Motor neuron (in vitro differentiated cells): ENCODE data around the gene ENPP6. TPM values are rescaled to one million over a fixed set of nuclear protein-coding genes. Genes with fewer than 3 reads are reported as not detected.
A peak's percentile ranks its signal among the peaks of the same experiment; 100 is the strongest.

Experiments used
- ATAC-seq, 8 experiments: fragments of 200-7000 bp; cut with Tn5 transposase; replicated peaks in 6 of 8; 2 replicates each; pipeline ENCODE4 v1.8.0; 2021; ENCODE audit warnings: mild to moderate bottlenecking in 8 of 8, moderate library complexity in 8 of 8
- H3K27ac ChIP-seq, 2 donors: fragments of 250-450 bp; sonication (Bioruptor Pico); 2 replicates each; pipeline ENCODE4 v1.9.0; 2021; ENCODE audit warnings: antibody characterized with exemption in 2 of 2, mild to moderate bottlenecking in 2 of 2, moderate library complexity in 1 of 2
- H3K4me1 ChIP-seq, 2 donors: fragments of 250-450 bp; sonication (Bioruptor Pico); replicated peaks in 1 of 2; 2 replicates each; pipeline ENCODE4 v1.6.1; 2021; ENCODE audit warnings: antibody characterized with exemption in 2 of 2, mild to moderate bottlenecking in 2 of 2, moderate library complexity in 1 of 2
- H3K4me3 ChIP-seq, 5 donors: fragments of 250-450 bp; sonication (Bioruptor Pico); 2 replicates each; pipeline ENCODE4 v1.9.0; 2021; ENCODE audit warnings: antibody characterized with exemption in 5 of 5, mild to moderate bottlenecking in 5 of 5, moderate library complexity in 4 of 5
- WGBS, 10 experiments: fragments of 450-650 bp; shearing (Covaris generic); methylation state at CpG; one replicate each; pipeline ENCODE4 v1.0.0; 2022; 5-methylcytosine and 5-hydroxymethylcytosine counted together
- in situ Hi-C, 9 experiments: fragments of 400-800 bp; cut with MboI; loops; one replicate each; pipeline ENCODE4 v1.15.0; 2021; ENCODE audit warnings: low sequenced_read_pairs in 9 of 9, low pct_unique_long_range_greater_than_20kb in 2 of 9; ENCODE audit not compliant: unreplicated experiment in 9 of 9
- total RNA-seq, 8 experiments: library from RNA; unstranded; fragments of 300-600 nt; gene quantifications; 2 replicates each; pipeline versions ENCODE4 v1.2.3 to v1.2.4, GENCODE V29; 2022

The ENPP6 gene
- total RNA-seq, 8 experiments from 2014 or later: 0.05 to 0.64 (median 0.14) TPM; not detected in 3

DNA sequence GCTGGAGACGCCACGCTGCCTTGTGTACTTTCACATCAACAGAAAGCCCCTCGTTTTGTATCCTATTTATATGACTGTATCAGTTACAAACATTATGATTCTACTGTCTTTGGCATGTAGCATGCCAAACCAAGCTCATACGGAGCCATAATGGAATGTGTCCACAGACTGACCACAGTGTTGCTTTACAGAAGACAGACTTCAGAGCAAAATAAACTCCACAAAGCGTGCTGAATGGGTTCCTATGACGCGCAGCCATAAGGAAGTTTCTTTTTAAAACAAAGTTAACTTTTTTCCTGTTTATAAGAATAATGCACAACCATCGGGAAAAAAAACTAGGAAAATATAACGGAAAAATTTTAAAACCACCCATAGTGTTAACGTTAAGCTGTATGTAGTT lies 176.5 kb downstream of the ENPP6 start:
- H3K4me1 ChIP-seq: peaks cover 2 to 16% of the 10 kb centered on the region in 2 donors
- in situ Hi-C loops: no loop called here
- no peak overlapping the region for H3K4me3 ChIP-seq
- no peak for ATAC-seq
- no peak overlapping the region for H3K27ac ChIP-seq
- 16 to 100% (median 84%) methylated on average over 3 to 10 of the region's 10 CpGs for WGBS, 10 experiments

DNA sequence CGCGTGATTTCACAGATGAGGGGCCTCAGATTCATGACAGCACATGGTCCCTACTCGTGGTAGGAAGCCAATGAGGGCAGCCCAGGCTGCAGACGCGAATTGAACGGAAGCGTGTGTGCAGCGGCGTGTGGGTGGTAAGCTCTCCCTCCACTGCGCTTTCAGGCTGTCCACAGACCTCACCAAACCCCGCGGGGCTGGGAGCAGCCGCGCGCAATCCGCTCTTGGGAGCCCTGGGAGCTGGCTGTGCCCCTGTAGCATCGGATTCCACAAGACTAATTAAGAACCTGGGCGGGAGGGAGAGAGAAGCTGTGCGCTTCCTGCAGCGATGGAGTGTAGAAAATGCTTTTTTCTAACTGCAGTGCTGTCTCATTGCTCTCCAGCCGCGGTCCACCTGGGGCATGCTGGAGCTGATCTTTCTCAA lies 177.7 kb downstream of the ENPP6 start:
- no peak overlapping the region for H3K27ac ChIP-seq
- H3K4me1 ChIP-seq: peaks cover 2 to 16% of the 10 kb centered on the region in 2 donors
- WGBS, 10 experiments: 21 to 86% (median 59%) methylated on average over 2 to 15 of the region's 22 CpGs; no CpG with 5 or more reads in 3 of the 10 experiments
- in situ Hi-C loops: no loop called here
- no peak overlapping the region for H3K4me3 ChIP-seq
- ATAC-seq: peak in 2 of 8 experiments; percentile 33 to 38
